Liver (tissue), 3 donors: ENCODE measurements around the gene OSTC.

Experiments
- CTCF ChIP-seq: fragments of 150-350 bp; IDR thresholded peaks from 2 replicates; pipeline ENCODE4 v1.5.1; 2017; ENCODE audit warnings: improper control_type of control experiment, low read depth, low read length; ENCODE audit not compliant: missing input control
- RXRA ChIP-seq, 2 donors: IDR thresholded peaks; 2 replicates each; pipeline ENCODE4 v1.6.1; 2017 to 2018; ENCODE audit warnings: antibody characterized with exemption in 2 of 2, mild to moderate bottlenecking in 1 of 2
- SP1 ChIP-seq: IDR thresholded peaks from 2 replicates; pipeline ENCODE4 v1.6.1; 2018; ENCODE audit warnings: antibody characterized with exemption, mild to moderate bottlenecking
- TAF1 ChIP-seq: conservative IDR thresholded peaks from 2 replicates; pipeline ENCODE4 v1.6.1; 2016; ENCODE audit warnings: antibody characterized with exemption, mild to moderate bottlenecking
- YY1 ChIP-seq: IDR thresholded peaks from 2 replicates; pipeline ENCODE4 v1.6.1; 2016; ENCODE audit warnings: antibody characterized with exemption, mild to moderate bottlenecking
- TF ChIP-seq, protein P1 (sequence below): IDR thresholded peaks from 2 replicates; pipeline ENCODE4 v1.6.1; 2016; ENCODE audit warnings: antibody characterized with exemption, mild to moderate bottlenecking
- TF ChIP-seq, protein P2 (sequence below): IDR thresholded peaks from 2 replicates; pipeline ENCODE4 v1.6.1; 2016; ENCODE audit warnings: antibody characterized with exemption
- donor health status: healthy.
- donor health status: healthy.

GRCh38 chr4:108693819-108694218, 43.4 kb downstream of the OSTC start:
- TF ChIP-seq CTCF (no peak), TAF1 (no peak), RXRA (IDR thresholded peaks at IDR 0.05) (no peak), YY1 (no peak), SP1 (no peak)
- TF ChIP-seq, protein P1, sequence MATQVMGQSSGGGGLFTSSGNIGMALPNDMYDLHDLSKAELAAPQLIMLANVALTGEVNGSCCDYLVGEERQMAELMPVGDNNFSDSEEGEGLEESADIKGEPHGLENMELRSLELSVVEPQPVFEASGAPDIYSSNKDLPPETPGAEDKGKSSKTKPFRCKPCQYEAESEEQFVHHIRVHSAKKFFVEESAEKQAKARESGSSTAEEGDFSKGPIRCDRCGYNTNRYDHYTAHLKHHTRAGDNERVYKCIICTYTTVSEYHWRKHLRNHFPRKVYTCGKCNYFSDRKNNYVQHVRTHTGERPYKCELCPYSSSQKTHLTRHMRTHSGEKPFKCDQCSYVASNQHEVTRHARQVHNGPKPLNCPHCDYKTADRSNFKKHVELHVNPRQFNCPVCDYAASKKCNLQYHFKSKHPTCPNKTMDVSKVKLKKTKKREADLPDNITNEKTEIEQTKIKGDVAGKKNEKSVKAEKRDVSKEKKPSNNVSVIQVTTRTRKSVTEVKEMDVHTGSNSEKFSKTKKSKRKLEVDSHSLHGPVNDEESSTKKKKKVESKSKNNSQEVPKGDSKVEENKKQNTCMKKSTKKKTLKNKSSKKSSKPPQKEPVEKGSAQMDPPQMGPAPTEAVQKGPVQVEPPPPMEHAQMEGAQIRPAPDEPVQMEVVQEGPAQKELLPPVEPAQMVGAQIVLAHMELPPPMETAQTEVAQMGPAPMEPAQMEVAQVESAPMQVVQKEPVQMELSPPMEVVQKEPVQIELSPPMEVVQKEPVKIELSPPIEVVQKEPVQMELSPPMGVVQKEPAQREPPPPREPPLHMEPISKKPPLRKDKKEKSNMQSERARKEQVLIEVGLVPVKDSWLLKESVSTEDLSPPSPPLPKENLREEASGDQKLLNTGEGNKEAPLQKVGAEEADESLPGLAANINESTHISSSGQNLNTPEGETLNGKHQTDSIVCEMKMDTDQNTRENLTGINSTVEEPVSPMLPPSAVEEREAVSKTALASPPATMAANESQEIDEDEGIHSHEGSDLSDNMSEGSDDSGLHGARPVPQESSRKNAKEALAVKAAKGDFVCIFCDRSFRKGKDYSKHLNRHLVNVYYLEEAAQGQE = no peak
- TF ChIP-seq, protein P2, sequence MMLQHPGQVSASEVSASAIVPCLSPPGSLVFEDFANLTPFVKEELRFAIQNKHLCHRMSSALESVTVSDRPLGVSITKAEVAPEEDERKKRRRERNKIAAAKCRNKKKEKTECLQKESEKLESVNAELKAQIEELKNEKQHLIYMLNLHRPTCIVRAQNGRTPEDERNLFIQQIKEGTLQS = no peak
